Muscle of back (tissue), 13 donors: Measurements from ENCODE around the gene OR10J5. TPM values are rescaled to one million over a fixed set of nuclear protein-coding genes. Genes with fewer than 3 reads are reported as not detected.
"Not testable (repeated sequence)": the region's sequence is repeated elsewhere in the genome, so short reads cannot be mapped to it uniquely, and the experiment has no call there.

Experiments used
- DNase-seq, 3 donors: peaks; one replicate each; pipeline versions ENCODE4 v3.0.0 to v3.0.0-alpha.2; 2013
- long read RNA-seq, 9 donors: transcript quantifications; one replicate each; lab custom pipeline, GENCODE V29; 2026
- polyA plus RNA-seq, 10 donors: library from polyadenylated mRNA; unstranded; fragments of 120-200 nt; gene quantifications; one replicate each; pipeline ENCODE4 v1.2.1, GENCODE V29; 2013; ENCODE audit not compliant: insufficient read length in 10 of 10

Gene OR10J5, protein sequence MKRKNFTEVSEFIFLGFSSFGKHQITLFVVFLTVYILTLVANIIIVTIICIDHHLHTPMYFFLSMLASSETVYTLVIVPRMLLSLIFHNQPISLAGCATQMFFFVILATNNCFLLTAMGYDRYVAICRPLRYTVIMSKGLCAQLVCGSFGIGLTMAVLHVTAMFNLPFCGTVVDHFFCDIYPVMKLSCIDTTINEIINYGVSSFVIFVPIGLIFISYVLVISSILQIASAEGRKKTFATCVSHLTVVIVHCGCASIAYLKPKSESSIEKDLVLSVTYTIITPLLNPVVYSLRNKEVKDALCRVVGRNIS
- not detected for polyA plus RNA-seq
- long read RNA-seq, donor 1: 0 reads
- long read RNA-seq, donor 2: 0 reads
- long read RNA-seq, donor 3: 0 reads
- long read RNA-seq, donor 4: 0 reads
- long read RNA-seq, donor 5: 0 reads
- long read RNA-seq, donor 6: 0 reads
- long read RNA-seq, donor 7: 0 reads
- long read RNA-seq, donor 8: 0 reads
- long read RNA-seq, donor 9: 0 reads

DNA sequence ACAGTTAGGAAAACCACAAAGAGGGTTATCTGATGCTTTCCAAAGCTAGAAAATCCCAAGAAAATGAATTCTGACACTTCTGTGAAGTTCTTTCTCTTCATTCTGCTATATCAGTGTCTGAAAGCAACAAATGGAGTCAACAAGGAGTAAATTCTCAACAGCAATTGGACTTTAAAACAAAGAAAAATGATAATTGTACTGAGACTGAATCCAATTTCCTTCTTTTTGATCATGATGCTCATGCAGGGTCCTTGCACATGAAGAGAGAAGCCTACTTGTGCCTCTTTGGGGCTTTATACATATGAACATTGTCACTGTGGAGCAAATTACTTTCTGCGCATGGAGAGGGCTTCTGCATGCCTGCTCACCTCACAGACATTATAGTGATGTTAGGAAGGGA is at the start of gene OR10J5:
TSS of gene OR10J5 (minus strand) at position 101 of the 400 bp plus-strand sequence. CDS start at position 101, 0 bp downstream.
- DNase-seq: no peak

DNA sequence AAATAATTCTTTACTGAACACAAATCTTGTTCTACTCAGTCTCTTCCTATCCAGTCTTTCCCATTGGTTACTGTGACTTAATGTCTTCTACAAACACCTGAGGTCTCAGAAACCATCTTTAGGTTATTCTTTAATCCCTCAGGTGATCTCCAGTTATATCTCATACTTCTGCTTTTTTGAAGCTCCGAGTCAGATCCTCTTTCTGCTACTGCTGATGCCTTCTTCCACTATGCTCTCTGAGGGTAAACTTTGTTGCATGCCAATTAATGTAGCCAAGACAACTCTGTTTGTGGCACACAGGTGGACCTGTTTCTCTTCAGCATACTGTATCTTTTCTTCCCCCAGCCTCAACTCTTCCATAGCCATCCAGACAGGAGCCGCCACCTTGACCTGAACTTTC is 48.7 kb upstream of the OR10J5 start:
- DNase-seq: no peak

DNA sequence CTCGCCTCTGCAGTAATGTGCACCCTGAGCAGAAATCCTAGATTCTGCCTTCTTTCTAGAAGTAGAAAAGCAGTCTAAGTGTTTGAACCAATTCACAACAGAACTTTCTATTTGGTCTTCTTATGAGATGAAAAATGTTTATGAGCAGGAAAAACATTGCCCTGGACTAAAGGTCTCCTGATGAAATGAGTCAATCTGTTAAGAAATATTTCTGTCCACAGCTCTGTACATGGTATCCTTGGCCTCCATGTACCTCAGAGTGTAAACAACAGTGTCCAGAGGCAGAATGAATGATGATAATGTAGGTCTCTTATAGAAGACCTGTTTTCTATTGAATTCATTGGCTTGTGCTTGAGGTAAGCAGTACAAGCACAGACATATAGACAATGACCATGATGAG is 45.6 kb upstream of the OR10J5 start:
- no peak for DNase-seq

DNA sequence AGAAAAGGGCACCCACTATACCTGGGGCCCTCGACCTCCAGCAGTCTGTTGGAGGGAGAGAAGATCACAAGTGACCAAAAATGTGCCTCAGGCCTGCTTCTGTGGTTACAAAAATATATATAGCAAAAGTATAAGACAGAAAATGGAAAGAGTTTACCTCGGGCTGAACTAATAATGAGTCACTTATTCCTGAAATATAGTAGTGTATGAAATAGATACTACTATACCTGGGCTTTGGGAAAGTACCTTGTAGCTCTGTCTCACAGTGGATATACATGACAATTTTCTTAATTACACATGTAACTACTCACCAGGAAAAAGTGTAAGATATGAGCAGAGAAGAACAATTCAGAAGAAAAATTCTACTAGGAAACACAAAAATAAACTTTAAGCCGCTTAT is 44.5 kb upstream of the OR10J5 start:
- no peak for DNase-seq

DNA sequence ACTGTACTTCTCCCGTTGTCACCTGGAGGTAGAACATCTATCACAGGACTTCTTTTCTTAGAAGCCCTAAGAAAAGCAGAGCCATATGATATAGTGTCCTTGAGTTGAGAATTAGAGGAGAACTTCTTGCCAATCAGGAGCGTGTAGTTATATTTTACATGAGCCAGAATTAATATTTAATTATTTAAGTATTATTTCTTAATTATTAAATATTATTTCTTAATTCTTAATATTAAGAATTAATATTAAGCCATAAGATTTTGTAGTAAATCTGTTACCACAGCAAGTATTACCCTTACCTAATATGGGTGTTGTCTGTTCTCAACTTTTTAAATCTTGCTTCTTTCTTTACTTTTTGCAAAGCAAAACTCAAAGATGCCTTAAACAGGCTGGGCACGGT is 41.6 kb upstream of the OR10J5 start:
- no peak for DNase-seq

DNA sequence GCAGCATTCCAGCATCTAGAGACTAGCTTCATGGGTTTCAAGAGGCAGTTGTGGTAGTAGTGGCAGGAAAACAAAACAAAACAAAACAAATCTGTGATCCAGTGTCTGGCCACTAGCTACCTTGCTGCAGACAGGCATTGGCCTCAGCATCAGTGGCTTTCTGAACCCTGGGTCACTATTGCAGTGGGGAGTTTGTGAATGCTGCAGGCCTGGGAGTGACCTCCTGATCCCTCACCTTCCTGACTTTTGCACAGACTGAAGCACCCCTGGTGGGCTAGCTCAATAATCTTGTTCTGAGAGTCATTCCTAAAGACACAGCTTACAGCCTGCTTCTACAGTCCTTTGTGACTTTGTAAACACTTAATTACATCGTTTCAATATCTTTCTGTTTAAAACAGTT is 26.9 kb upstream of the OR10J5 start:
- no peak for DNase-seq

DNA sequence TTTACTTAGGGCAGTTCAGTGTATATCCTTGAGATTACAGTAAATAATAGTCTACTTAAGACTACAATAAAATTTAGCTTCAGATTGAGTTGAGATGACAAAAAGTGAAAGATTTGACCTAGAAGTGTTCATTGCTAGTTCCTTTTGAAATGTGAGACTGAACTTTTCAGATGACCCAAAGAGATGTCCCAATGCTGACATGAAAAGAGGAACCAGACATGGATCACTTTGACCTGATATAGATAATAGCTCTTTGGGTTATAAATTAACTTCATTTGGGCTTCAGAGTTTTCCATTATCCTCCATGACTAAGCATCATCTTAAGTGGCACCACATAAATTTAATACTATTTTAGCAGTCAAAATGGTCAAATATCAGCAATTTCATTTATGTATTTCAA is 25.7 kb upstream of the OR10J5 start:
- no peak for DNase-seq

DNA sequence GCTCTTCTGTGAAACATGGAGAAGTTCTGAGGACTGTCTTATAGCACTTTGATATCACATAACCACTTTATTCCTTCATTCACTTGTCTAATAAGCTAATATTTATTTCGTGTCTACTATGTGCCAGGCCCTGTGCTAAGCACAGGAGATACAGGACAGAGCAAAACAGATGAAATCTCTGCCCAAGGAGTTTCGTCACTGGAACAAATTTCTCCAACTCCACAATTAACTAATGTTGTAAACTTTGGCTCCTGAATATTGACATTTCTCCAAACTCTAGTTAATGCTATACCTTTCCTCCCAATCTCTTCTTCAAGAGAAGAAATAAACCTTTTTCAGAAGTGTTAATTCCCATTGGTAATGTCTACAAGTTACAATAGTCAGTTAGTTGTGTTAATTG is 24.8 kb upstream of the OR10J5 start:
- no peak for DNase-seq

DNA sequence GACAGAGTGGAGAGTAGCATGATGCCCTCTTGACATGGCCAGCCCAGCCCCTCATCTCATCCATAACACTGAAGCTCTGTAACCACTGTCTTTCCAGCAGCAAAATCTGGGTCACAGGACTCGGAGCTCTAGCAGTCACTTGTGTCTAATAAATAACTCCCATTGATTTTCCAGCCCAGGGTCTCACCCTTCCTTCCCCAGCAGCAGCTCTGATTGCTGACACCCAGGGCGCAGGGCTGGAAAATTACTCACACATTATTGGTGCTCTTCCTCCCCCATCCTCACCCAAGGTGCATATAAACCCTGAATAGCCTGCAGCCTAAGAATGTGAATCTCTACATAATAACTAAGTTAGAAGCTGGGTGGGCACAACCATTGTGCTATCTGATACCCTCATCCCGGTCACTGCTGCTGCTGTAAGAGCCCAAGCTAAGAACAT is 21.1 kb upstream of the OR10J5 start:
- DNase-seq: no peak

DNA sequence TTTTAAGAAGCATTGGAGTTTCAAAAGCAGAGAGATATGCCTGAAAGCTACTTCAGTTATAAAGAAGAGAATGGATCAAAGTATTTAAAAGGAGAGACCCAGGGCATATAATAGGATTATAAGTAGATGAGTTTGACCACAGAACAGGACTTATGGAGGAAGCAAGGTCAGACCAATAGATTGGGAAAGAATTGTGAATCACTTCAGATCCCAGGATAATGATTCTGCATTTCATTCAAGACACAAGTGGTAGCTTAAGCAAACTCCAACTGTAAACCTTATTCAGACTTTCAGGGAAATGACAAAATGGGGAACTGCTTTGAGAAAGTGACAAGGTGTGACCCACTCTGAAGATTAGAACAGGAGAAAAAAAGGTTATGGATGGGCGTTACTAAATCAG is 18.9 kb upstream of the OR10J5 start:
- no peak for DNase-seq

DNA sequence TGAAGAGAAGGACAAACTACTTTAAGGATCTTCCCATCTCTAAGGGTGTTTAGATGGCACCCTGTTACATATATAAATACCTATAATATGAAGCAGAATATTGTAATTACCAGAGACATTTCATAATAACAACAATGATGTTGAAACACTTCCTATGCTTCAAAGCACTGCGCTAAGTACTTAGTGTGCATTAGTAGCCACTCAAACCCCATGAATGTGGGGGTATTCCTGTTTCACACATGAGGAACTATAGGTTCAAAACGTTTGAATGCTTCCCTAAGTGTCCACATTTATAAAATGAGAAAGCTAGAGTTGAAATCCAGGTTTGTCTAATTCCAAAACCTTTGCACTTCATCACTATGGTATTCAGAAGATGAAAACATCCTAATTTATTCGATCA is 18.5 kb upstream of the OR10J5 start:
- DNase-seq: no peak

DNA sequence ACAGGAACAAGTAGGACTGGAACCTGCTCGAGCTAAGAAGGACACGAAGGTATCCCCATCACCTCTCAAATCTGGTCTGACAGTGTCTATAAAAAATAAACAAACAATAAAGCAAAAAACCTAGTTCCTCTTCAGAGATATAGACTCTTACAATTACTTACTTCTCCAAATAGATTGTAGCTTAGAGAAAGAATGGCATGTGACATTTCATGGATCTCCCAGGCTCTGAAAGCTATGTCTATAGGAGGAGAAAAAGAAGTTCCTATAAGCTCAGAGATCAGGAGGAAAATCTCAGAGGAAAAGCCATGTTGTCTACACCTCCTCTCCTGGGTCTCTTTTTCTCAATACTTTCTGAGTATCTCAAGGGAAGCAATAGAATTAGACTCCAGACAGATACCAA is 12.3 kb upstream of the OR10J5 start:
- DNase-seq: no peak

DNA sequence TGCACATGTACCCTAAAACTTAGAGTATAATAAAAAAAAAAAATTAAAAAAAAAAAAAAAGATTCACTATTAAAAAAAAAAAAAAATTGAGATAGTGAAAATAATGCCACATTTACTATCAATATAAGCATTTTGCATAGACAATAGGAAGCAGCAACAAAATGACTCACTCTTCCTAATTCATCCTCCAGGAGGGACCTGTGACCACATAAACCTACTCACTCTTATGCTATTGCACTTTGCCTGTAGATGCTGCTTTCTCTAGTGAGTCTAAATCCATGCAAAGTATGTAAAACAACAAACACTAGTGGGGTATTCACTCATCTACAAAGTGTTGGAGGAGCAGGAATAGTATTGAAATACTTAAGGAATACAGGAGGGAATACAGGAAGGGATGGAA is 2.9 kb downstream of the OR10J5 start:
- DNase-seq: no peak

DNA sequence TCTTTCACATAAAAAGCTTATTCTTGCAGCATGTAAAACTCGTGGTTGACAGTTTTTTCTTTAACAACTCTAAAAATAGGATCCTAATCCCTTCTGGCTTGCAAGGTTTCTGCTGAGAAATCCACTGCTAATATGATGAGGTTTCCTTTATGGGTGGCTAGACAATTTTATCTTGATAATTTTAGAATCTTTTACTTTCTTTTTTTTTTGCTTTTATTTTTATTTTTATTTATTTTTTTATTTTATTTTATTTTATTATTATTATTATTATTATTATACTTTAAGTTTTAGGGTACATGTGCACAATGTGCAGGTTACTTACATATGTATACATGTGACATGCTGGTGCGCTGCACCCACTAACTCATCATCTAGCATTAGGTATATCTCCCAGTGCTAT is 11.0 kb downstream of the OR10J5 start:
- not testable (repeated sequence) for DNase-seq

DNA sequence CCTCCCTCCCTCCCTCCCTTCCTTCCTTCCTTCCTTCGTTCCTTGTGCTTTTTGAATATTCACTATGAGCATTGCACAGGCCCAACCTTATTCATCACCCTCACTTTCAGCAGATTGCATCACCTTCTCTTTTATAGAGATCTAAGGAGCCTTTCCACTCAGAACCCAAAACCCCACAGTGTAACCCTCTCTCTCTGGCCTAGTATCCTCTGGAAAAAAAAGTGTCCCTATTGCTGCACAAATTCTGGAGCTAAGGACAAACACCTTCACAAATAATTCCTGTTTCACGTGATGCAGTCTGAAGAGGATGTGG is 25.6 kb downstream of the OR10J5 start:
- DNase-seq: no peak

DNA sequence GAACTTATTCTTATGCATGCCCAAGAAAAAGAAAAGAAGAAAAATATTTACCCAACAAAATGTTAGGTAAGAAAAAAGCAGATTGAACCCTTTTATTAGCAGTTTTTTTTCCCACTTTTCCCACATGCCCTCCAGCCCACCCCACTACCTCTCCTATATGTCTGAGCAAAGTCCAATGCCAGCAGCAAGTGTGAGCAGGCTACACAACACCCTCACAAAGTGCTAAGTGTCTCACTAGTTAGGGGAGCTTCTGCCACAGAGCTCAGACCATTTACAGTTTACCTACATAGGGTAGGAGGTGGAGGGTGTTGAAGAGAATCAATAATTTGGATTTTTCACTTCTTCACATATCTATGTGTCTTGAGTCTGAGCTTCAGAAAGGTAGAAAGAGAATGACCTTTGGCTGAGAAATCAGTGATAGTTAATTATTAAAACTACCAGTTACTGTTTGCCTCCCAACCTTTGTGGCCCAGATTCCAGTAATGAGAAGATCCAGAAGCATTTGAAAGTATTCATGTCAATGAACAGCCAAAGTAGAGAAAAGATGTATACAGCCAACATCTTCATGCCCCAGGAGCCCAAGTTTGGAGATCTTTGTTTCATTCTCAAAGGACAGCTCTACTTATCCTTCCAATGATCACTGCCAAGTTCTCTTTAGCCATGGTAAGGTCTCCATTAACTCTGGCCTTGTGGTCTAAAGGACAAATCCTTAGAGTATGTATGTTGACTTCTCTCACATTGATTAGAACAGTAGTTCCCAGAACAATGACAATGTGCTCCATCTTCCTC is 26.2 kb downstream of the OR10J5 start:
- DNase-seq: no peak

DNA sequence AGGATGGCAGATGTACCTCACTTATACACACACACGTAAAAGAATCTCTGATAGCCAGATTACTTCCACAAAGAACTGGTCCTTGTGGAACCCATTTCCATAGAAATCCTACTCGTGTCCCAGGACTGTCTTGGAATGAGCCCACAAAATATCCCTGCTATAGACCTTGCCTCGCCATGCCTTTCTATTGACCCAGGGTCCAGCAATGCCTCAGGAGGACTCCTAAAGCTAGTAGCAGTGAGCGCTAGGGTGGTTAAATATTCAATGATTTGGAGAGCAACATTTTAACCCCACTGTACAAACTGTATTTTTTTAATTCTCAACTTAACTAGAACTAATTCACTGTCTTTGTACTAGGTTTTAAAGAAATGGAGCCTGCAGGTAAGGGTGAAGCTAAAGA is 26.9 kb downstream of the OR10J5 start:
- DNase-seq: no peak

DNA sequence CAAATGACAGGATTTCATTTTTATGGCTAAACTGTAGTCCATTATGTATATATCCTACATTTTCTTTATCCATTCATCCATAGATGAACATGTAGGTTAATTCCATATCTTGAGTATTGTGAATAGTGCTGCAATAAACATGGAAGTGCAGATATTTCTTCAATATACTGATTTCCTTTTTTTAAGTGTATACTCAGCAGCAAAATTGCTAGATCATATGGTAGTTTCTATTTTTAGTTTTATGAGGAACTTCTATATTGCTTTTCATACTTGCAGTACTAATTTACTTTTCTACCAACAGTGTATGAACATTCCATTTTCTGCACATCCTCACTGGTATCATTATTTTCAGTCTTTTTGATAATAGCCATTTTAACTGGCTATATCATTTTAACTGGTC is 30.1 kb downstream of the OR10J5 start:
- no peak for DNase-seq

DNA sequence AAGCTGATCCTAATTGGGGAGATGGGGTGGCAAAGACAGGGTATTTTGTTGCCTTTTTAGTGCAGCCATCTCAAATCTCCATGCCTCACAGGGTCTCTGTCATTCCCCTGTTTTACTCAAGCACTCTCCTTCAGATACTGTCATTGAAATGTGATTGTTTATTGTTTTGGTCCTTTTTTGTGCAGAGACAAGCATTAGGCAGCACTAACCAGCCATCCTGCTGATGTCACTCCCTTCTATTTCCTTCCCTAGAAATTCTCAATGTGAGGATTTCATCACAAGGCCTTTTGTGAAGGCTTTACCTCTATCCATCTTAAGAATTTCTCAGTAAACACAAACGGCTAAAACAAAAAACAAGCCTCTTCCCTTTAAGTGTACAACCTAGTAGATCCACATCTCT is 34.7 kb downstream of the OR10J5 start:
- DNase-seq: no peak

DNA sequence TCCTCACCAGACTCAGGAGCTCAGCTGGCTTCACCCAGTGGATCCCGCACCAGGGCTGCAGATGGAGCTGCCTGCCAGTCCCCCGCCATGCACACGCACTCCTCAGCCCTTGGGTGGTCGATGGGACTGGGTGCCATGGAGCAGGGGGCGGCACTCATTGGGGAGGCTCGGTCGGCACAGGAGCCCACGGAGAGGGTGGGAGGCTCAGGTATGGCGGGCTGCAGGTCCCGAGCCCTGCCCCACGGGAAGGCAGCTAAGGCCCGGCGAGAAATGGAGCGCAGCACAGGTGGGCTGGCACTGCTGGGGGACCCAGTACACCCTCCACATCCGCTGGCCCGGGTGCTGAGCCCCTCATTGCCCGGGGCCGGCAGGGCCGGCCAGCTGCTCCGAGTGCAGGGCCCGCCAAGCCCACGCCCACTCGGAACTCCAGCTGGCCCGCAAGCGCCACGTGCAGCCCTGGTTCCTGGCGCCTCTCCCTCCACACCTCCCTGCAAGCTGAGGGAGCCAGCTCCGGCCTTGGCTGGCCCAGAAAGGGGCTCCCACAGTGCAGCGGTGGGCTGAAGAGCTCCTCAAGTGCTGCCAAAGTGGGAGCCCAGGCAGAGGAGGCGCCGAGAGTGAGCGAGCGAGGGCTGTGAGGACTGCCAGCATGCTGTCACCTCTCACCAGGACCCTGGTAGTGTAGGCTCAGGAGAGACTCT is 41.1 kb downstream of the OR10J5 start:
- not testable (repeated sequence) for DNase-seq

DNA sequence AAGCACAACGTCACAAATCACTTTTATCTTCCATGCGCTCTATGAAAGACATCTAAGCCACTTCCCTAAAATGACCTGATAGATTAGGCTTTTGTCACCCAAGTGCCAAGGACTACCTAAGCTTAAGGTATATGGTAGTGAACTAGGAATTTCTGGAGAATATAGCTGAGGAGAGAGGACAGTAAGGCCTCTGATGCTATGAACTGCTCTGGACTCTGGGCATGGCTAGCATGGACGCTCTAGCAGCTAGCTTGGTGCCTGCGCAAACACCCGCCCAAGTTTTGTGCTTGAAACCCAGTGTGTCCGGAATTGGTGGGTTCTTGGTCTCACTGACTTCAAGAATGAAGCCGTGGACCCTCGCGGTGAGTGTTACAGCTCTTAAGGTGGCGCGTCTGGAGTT is 42.5 kb downstream of the OR10J5 start:
- DNase-seq: no peak

DNA sequence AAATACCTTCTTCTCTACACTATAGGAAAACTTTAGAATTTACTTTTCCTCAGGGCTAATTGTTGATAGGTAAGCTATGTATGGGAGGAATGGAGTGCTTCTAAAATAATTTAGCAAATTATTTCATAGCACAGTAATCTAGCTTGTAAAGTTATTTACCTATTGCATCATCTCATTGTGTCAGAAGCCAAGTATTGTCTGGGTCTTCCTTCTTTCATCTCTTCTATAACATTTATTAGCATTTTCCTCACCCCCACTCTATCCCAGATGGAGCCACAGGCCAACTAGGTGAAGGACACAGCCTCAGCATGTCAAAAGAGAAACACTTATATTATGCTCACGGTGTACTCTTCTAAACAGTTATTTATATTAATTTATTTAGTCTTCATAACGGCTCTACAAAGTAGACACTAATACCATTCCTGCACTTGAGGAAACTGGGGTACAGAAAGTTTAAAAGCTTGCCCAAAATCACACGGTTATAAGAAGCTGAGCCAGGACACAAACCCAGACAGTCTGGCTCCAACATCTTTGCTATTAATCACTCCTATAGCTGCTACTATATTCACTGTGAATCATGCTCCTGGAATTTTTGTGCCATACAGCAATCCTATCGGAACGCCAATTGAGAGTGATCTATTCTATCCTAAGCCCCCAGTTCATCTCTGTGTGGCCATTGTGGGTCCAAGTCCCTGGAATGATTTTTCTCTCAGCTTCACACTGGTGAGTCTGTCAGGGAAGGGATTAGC is 43.1 kb downstream of the OR10J5 start:
- peak in 1 of 3 donors; percentile 2 for DNase-seq
